Stimulated activated CD4-positive, alpha-beta T cell treated with anti-CD3 and anti-CD28 coated beads, Interleukin-4, amount 100 ng/mL, for 4 hours (primary cell): ENCODE measurements around the gene SLC2A6.
A peak's percentile ranks its signal among the peaks of the same experiment; 100 is the strongest.

ENCODE experiments used
- DNase-seq, 2 experiments: peaks; one replicate each; pipeline ENCODE4 v3.0.0-alpha.2; 2020

The SLC2A6 gene

GRCh38 chr9:133476036-133476931 is 2.6 kb downstream of the SLC2A6 start:
- DNase-seq = no peak

GRCh38 chr9:133475292-133476012 is 3.4 kb downstream of the SLC2A6 start:
- no peak for DNase-seq

GRCh38 chr9:133474853-133475252 is 4.0 kb downstream of the SLC2A6 start:
- DNase-seq = no peak

- DNase-seq = no peak
Measured at GRCh38 chr9:133474215-133474614, 4.7 kb downstream of the SLC2A6 start.

- no peak for DNase-seq
Measured at GRCh38 chr9:133473743-133474142, 5.2 kb downstream of the SLC2A6 start.

- DNase-seq = no peak
Measured at GRCh38 chr9:133472753-133473378, 6.0 kb downstream of the SLC2A6 start.

- no peak for DNase-seq
Measured at GRCh38 chr9:133472277-133472645, 6.6 kb downstream of the SLC2A6 start.

- DNase-seq = no peak
Measured at GRCh38 chr9:133471551-133472276, 7.2 kb downstream of the SLC2A6 start.

GRCh38 chr9:133470988-133471387 is 7.9 kb downstream of the SLC2A6 start:
- DNase-seq = no peak

GRCh38 chr9:133470427-133470924 is 8.4 kb downstream of the SLC2A6 start:
- no peak for DNase-seq

GRCh38 chr9:133468777-133469421 is 10.0 kb downstream of the SLC2A6 start:
- DNase-seq = no peak

- no peak for DNase-seq
Measured at GRCh38 chr9:133468374-133468773, 10.5 kb downstream of the SLC2A6 start.

GRCh38 chr9:133467101-133467500 is 11.8 kb downstream of the SLC2A6 start:
- no peak for DNase-seq

GRCh38 chr9:133465984-133466383 is 12.9 kb downstream of the SLC2A6 start:
- no peak for DNase-seq

GRCh38 chr9:133464638-133465037 is 14.3 kb downstream of the SLC2A6 start:
- no peak for DNase-seq

GRCh38 chr9:133463864-133464615 is 14.9 kb downstream of the SLC2A6 start:
- DNase-seq = no peak

GRCh38 chr9:133463234-133463863 is 15.6 kb downstream of the SLC2A6 start:
- no peak for DNase-seq

- no peak for DNase-seq
Measured at GRCh38 chr9:133461975-133462374, 16.9 kb downstream of the SLC2A6 start.

- peak in 1 of 2 experiments; percentile 34 for DNase-seq
Measured at GRCh38 chr9:133460405-133461175, 18.3 kb downstream of the SLC2A6 start.
